ENCODE data around the gene RDH8. TPM values are rescaled to one million over a fixed set of nuclear protein-coding genes. Genes with fewer than 3 reads are reported as not detected.

Gene RDH8
- total and polyA plus RNA-seq, 2 experiments from 2014 or later: not detected

DNA sequence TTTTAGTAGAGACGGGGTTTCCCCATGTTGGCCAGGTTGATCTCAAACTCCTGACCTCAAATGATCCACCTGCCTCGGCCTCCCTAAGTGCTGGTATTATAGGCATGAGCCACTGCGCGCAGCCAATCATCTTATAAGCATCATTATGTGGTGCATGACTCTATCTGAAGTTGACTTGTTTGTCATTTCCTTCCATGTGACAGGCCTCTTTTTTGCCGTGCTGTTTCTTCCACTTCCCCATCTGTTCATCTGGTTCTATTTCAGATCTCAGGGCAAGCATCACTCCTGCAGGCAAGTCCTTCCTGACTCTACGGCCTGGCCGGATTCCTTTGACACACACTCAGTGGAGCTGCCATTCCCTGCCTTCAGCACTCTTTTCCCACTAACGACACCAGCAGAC, 18.2 kb upstream of the RDH8 start:
- Histone ChIP-seq H3K9me3 (ENCODE audit: low read depth) (no peaks in the 10 kb centered on the region), H3K4me2 (no peak overlapping the region), H2AFZ (no peak overlapping the region), H3K27ac (no peak overlapping the region), H3K4me1 (ENCODE audit: insufficient read depth) (no peaks in the 10 kb centered on the region), H3K79me2 (no peaks in the 10 kb centered on the region), H3K36me3 (replicated peaks; ENCODE audit: insufficient read depth, low read depth) (no peaks in the 10 kb centered on the region), H4K20me1 (ENCODE audit: insufficient read depth, poor library complexity, severe bottlenecking) (no peaks in the 10 kb centered on the region), H3K4me3 (no peak overlapping the region), H3K9me2 (replicated peaks; ENCODE audit: insufficient read depth) (no peaks in the 10 kb centered on the region), H3K27me3 (no peaks in the 10 kb centered on the region)
- DNase-seq (ENCODE audit: low spot score): no peak
- TF ChIP-seq EZH2phosphoT487 (IDR thresholded peaks at IDR 0.05; ENCODE audit: low read depth, severe bottlenecking, unreplicated experiment): no peak
- no peak for TF ChIP-seq EZH2 (IDR thresholded peaks at IDR 0.05; ENCODE audit: borderline replicate concordance)
- TF ChIP-seq, protein P1, sequence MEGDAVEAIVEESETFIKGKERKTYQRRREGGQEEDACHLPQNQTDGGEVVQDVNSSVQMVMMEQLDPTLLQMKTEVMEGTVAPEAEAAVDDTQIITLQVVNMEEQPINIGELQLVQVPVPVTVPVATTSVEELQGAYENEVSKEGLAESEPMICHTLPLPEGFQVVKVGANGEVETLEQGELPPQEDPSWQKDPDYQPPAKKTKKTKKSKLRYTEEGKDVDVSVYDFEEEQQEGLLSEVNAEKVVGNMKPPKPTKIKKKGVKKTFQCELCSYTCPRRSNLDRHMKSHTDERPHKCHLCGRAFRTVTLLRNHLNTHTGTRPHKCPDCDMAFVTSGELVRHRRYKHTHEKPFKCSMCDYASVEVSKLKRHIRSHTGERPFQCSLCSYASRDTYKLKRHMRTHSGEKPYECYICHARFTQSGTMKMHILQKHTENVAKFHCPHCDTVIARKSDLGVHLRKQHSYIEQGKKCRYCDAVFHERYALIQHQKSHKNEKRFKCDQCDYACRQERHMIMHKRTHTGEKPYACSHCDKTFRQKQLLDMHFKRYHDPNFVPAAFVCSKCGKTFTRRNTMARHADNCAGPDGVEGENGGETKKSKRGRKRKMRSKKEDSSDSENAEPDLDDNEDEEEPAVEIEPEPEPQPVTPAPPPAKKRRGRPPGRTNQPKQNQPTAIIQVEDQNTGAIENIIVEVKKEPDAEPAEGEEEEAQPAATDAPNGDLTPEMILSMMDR (IDR thresholded peaks at IDR 0.05; ENCODE audit: poor library complexity): no peak
- 90% methylated on average over 8 of the region's 8 CpGs for WGBS (ENCODE audit: low lambda C conversion rate, missing lambda C conversion rate)

DNA sequence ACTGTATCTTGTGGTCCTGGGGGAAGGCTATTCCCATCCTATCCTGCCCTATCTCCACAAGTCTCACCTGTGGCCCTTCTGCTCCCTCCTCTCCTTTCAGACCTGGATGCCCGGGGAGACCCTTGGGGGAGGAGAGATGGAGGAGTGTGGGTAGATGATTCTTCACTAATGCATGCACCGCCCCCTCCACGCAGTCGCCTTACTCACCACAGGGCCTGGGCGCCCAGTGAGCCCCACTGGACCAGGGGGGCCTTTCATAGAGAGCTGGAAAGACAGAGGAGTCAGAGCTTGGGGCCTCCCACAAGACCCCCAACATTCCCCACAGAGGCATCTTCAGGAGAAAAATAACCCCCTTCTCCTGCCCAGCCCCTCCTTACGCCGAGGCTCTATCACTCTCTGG, 17.3 kb upstream of the RDH8 start:
- Histone ChIP-seq H3K79me2 (no peaks in the 10 kb centered on the region), H3K4me2 (no peak overlapping the region), H3K9me3 (ENCODE audit: low read depth) (no peaks in the 10 kb centered on the region), H3K36me3 (replicated peaks; ENCODE audit: insufficient read depth, low read depth) (no peaks in the 10 kb centered on the region), H3K27me3 (no peaks in the 10 kb centered on the region), H4K20me1 (ENCODE audit: insufficient read depth, poor library complexity, severe bottlenecking) (no peaks in the 10 kb centered on the region), H3K4me3 (no peak overlapping the region), H3K4me1 (ENCODE audit: insufficient read depth) (no peaks in the 10 kb centered on the region), H3K9me2 (replicated peaks; ENCODE audit: insufficient read depth) (no peaks in the 10 kb centered on the region), H3K27ac (no peak overlapping the region), H2AFZ (no peak overlapping the region)
- WGBS (ENCODE audit: low lambda C conversion rate, missing lambda C conversion rate): 86% methylated on average over 7 of the region's 7 CpGs
- no peak for DNase-seq (ENCODE audit: low spot score)
- TF ChIP-seq, protein P1 (IDR thresholded peaks at IDR 0.05; ENCODE audit: poor library complexity): no peak
- TF ChIP-seq EZH2 (IDR thresholded peaks at IDR 0.05; ENCODE audit: borderline replicate concordance) (no peak), EZH2phosphoT487 (IDR thresholded peaks at IDR 0.05; ENCODE audit: low read depth, severe bottlenecking, unreplicated experiment) (no peak)

DNA sequence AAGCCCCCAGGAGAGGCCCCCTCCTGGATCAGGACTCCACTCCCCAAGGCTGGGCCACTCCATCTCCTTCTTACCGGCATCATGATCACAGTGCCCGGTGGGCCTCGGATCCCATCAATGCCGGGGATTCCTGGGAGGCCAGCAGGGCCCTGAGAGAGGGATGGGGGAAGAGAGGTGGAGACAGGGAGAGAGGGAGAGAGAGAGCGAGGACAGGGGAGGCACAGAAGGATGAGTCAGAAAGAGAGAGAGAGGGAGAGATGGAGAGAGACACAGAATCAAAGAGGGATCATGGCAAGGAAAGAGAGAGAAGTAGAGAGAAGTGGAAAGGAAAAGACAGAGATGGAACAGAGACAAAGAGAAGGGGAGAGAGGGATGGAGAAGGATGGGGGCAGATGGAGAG, 16.7 kb upstream of the RDH8 start:
- no peak for DNase-seq (ENCODE audit: low spot score)
- H3K27me3 ChIP-seq: no peaks in the 10 kb centered on the region
- no peaks in the 10 kb centered on the region for H3K36me3 ChIP-seq (replicated peaks; ENCODE audit: insufficient read depth, low read depth)
- no peak overlapping the region for H3K27ac ChIP-seq
- no peaks in the 10 kb centered on the region for H3K79me2 ChIP-seq
- H3K4me2 ChIP-seq: no peak overlapping the region
- no peaks in the 10 kb centered on the region for H4K20me1 ChIP-seq (ENCODE audit: insufficient read depth, poor library complexity, severe bottlenecking)
- no peak for TF ChIP-seq EZH2phosphoT487 (IDR thresholded peaks at IDR 0.05; ENCODE audit: low read depth, severe bottlenecking, unreplicated experiment)
- no peak for TF ChIP-seq EZH2 (IDR thresholded peaks at IDR 0.05; ENCODE audit: borderline replicate concordance)
- WGBS (ENCODE audit: low lambda C conversion rate, missing lambda C conversion rate): 66% methylated on average over 5 of the region's 5 CpGs
- H3K9me3 ChIP-seq (ENCODE audit: low read depth): no peaks in the 10 kb centered on the region
- H3K4me1 ChIP-seq (ENCODE audit: insufficient read depth): no peaks in the 10 kb centered on the region
- H3K9me2 ChIP-seq (replicated peaks; ENCODE audit: insufficient read depth): no peaks in the 10 kb centered on the region
- H3K4me3 ChIP-seq: no peak overlapping the region
- no peak overlapping the region for H2AFZ ChIP-seq

DNA sequence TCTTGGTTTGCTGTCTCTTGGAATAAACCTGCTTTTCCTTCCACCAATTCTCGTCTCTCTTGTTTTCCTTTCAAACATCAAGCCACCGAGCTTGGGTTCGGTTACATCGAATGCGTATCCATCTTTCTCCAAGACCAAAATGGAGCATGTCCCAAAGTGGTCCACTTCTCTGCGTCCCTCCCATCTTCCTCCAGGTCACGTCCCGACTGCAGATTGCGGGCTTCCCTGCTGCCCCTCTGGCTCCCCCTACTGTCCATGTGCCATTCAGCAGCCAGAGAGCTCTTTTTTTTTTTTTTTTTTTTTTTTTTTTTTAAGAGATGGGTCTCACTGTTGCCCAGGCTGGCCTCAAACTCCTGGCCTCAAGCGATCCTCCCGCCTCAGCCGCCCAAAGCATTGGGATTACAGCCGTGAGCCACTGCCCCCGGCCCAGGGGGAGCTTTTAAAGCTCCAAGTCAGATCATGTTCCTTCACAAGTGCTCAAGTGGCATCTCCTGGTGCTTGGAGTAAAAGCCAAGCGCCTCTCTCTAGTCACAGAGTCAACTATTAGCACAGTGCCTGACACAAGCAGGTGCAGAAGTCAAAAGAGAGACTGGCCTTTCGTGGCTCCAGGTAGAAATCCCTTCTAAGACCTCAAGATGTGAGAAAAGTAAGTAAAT, 13.0 kb upstream of the RDH8 start:
- Histone ChIP-seq H3K27me3 (no peaks in the 10 kb centered on the region), H3K9me2 (replicated peaks; ENCODE audit: insufficient read depth) (no peaks in the 10 kb centered on the region), H3K36me3 (replicated peaks; ENCODE audit: insufficient read depth, low read depth) (no peaks in the 10 kb centered on the region), H4K20me1 (ENCODE audit: insufficient read depth, poor library complexity, severe bottlenecking) (no peaks in the 10 kb centered on the region), H2AFZ (no peak overlapping the region), H3K79me2 (no peaks in the 10 kb centered on the region), H3K4me1 (ENCODE audit: insufficient read depth) (no peaks in the 10 kb centered on the region), H3K4me2 (no peak overlapping the region), H3K27ac (no peak overlapping the region), H3K9me3 (ENCODE audit: low read depth) (no peaks in the 10 kb centered on the region), H3K4me3 (no peak overlapping the region)
- 12% methylated on average over 15 of the region's 16 CpGs for WGBS (ENCODE audit: low lambda C conversion rate, missing lambda C conversion rate)
- TF ChIP-seq, protein P1 (IDR thresholded peaks at IDR 0.05; ENCODE audit: poor library complexity): peak; percentile 71
- no peak for TF ChIP-seq EZH2 (IDR thresholded peaks at IDR 0.05; ENCODE audit: borderline replicate concordance)
- TF ChIP-seq EZH2phosphoT487 (IDR thresholded peaks at IDR 0.05; ENCODE audit: low read depth, severe bottlenecking, unreplicated experiment): no peak
- peak; percentile 84 for DNase-seq (ENCODE audit: low spot score)
